NCI-H345 (cell line): Measurements from ENCODE around the gene BHLHE23.
A peak's percentile ranks its signal among the peaks of the same experiment; 100 is the strongest.

ENCODE experiments used
- DNase-seq: peaks from one replicate; lab custom pipeline; 2025; lab: John Stamatoyannopoulos, UW

Gene BHLHE23

GRCh38 chr20:63025534-63026331 is 19.0 kb upstream of the BHLHE23 start:
- DNase-seq, result no peak

- DNase-seq, result no peak
Observed at GRCh38 chr20:63024573-63025392, 18.0 kb upstream of the BHLHE23 start.

- no peak for DNase-seq
Observed at GRCh38 chr20:63023936-63024571, 17.3 kb upstream of the BHLHE23 start.

- DNase-seq, result no peak
Observed at GRCh38 chr20:63023071-63023935, 16.5 kb upstream of the BHLHE23 start.

- no peak for DNase-seq
Observed at GRCh38 chr20:63022501-63022900, 15.7 kb upstream of the BHLHE23 start.

- no peak for DNase-seq
Observed at GRCh38 chr20:63021356-63022321, 14.9 kb upstream of the BHLHE23 start.

GRCh38 chr20:63020681-63021080 is 13.9 kb upstream of the BHLHE23 start:
- no peak for DNase-seq

GRCh38 chr20:63017826-63018411 is 11.2 kb upstream of the BHLHE23 start:
- no peak for DNase-seq

- no peak for DNase-seq
Observed at GRCh38 chr20:63017076-63017825, 10.5 kb upstream of the BHLHE23 start.

- no peak for DNase-seq
Observed at GRCh38 chr20:63016514-63017075, 9.8 kb upstream of the BHLHE23 start.

GRCh38 chr20:63015662-63016361 is 9.0 kb upstream of the BHLHE23 start:
- no peak for DNase-seq

GRCh38 chr20:63015147-63015661 is 8.4 kb upstream of the BHLHE23 start:
- no peak for DNase-seq

- DNase-seq, result peak; percentile 24
Observed at GRCh38 chr20:63014710-63015109, 7.9 kb upstream of the BHLHE23 start.

GRCh38 chr20:63014287-63014686 is 7.5 kb upstream of the BHLHE23 start:
- no peak for DNase-seq

GRCh38 chr20:63013207-63013606 is 6.4 kb upstream of the BHLHE23 start:
- DNase-seq, result no peak

- peak; percentile 81 for DNase-seq
Observed at GRCh38 chr20:63011798-63012197, 5.0 kb upstream of the BHLHE23 start.

- DNase-seq, result peak; percentile 77
Observed at GRCh38 chr20:63009988-63010769, 3.4 kb upstream of the BHLHE23 start.
